HG03159 (cell line): ENCODE data around the gene TECR.

Experiments
- ATAC-seq: cut with Tn5 transposase; IDR thresholded peaks from one replicate; pipeline ENCODE4 v1.9.1; 2021; ENCODE audit warnings: mild to moderate bottlenecking, moderate library complexity; ENCODE audit not compliant: unreplicated experiment

The TECR gene

GRCh38 chr19:14507704-14508542 is 21.5 kb upstream of the TECR start:
- ATAC-seq = no peak

- no peak for ATAC-seq
Measured at GRCh38 chr19:14510311-14511228, 18.8 kb upstream of the TECR start.

- no peak for ATAC-seq
Measured at GRCh38 chr19:14511229-14511593, 18.2 kb upstream of the TECR start.

- ATAC-seq = no peak
Measured at GRCh38 chr19:14512406-14512961, 16.9 kb upstream of the TECR start.

- ATAC-seq = no peak
Measured at GRCh38 chr19:14514215-14514863, 15.1 kb upstream of the TECR start.

GRCh38 chr19:14515501-14516047 is 13.8 kb upstream of the TECR start:
- no peak for ATAC-seq

GRCh38 chr19:14516048-14516534 is 13.3 kb upstream of the TECR start:
- no peak for ATAC-seq

- no peak for ATAC-seq
Measured at GRCh38 chr19:14516746-14517438, 12.5 kb upstream of the TECR start.

- ATAC-seq = no peak
Measured at GRCh38 chr19:14517446-14517839, 12.0 kb upstream of the TECR start.

GRCh38 chr19:14517840-14518505 is 11.4 kb upstream of the TECR start, which contains the start of gene DNAJB1:
DNAJB1 (minus strand) TSS chr19:14518397; CDS start chr19:14518349, 48 bp downstream.
- peak; percentile 60 for ATAC-seq

- ATAC-seq = no peak
Measured at GRCh38 chr19:14519245-14519859, 10.0 kb upstream of the TECR start.

- ATAC-seq = no peak
Measured at GRCh38 chr19:14519860-14520407, 9.5 kb upstream of the TECR start.

- no peak for ATAC-seq
Measured at GRCh38 chr19:14520543-14520942, 8.9 kb upstream of the TECR start.

GRCh38 chr19:14525729-14526128 is 3.7 kb upstream of the TECR start:
- no peak for ATAC-seq

GRCh38 chr19:14526423-14526822 is 3.0 kb upstream of the TECR start:
- ATAC-seq = no peak

- no peak for ATAC-seq
Measured at GRCh38 chr19:14528419-14529253, 758 bp upstream of the TECR start.

- ATAC-seq = no peak
Measured at GRCh38 chr19:14530005-14530348, 583 bp downstream of the TECR start.

- no peak for ATAC-seq
Measured at GRCh38 chr19:14530506-14530905, 1.1 kb downstream of the TECR start.
